H1 (cell line): Measurements from ENCODE around the gene GPR141. TPM values are rescaled to one million over a fixed set of nuclear protein-coding genes. Genes with fewer than 3 reads are reported as not detected.

ENCODE experiments used
- CTCF ChIA-PET: fragments of 300-600 bp; sonication (Branson Sonifier 250); formaldehyde crosslinking; loops from one replicate; lab custom pipeline; 2021; ENCODE audit not compliant: partially characterized antibody; lab: Charles Lee
- POLR2A ChIA-PET: fragments of 300-600 bp; sonication (Branson Sonifier 250); formaldehyde crosslinking; loops from one replicate; lab custom pipeline; 2021; ENCODE audit warnings: inconsistent platforms; ENCODE audit not compliant: partially characterized antibody; lab: Charles Lee
- DNase-seq, 2 experiments: peaks; one replicate each; pipeline versions ENCODE4 v3.0.0 to v3.0.0-alpha.2; 2010 to 2022; ENCODE audit warnings: low spot score in 2 of 2, low read depth in 1 of 2, mixed read lengths in 1 of 2
- FAIRE-seq: peaks from 2 replicates; lab custom pipeline; 2011; peaks lifted over from hg19 to GRCh38; lab: Jason Lieb, UNC
- H2AFZ ChIP-seq: 2 replicates; pipeline ENCODE4 v1.8.1; 2012; ENCODE audit warnings: low read length, inconsistent platforms
- H2AK5ac ChIP-seq: 2 replicates; pipeline ENCODE4 v1.6.1; 2013; ENCODE audit warnings: low read depth, low read length
- H2BK120ac ChIP-seq: replicated peaks from 2 replicates; pipeline ENCODE3; 2013; ENCODE audit warnings: low read depth, low read length, inconsistent platforms
- H2BK12ac ChIP-seq: 2 replicates; pipeline ENCODE4 v1.6.1; 2013; ENCODE audit warnings: low read depth, low read length
- H2BK15ac ChIP-seq: 2 replicates; pipeline ENCODE4 v1.6.1; 2013; ENCODE audit warnings: low read length
- H2BK20ac ChIP-seq: 2 replicates; pipeline ENCODE4 v1.6.1; 2013; ENCODE audit warnings: low read length
- H2BK5ac ChIP-seq: 2 replicates; pipeline ENCODE4 v1.6.1; 2013; ENCODE audit warnings: low read depth, low read length
- H3K14ac ChIP-seq: 2 replicates; pipeline ENCODE4 v1.6.1; 2013; ENCODE audit warnings: inconsistent platforms; ENCODE audit not compliant: insufficient read length
- H3K18ac ChIP-seq: 2 replicates; pipeline ENCODE4 v1.6.1; 2013; ENCODE audit warnings: low read length; ENCODE audit errors: extremely low read depth
- H3K23ac ChIP-seq: 2 replicates; pipeline ENCODE4 v1.6.1; 2013; ENCODE audit warnings: inconsistent platforms; ENCODE audit not compliant: insufficient read length
- H3K23me2 ChIP-seq: 2 replicates; pipeline ENCODE4 v1.6.1; 2013; ENCODE audit warnings: low read depth, low read length
- H3K27ac ChIP-seq: 2 replicates; pipeline ENCODE4 v1.6.1; 2011; ENCODE audit warnings: low read depth, low read length, inconsistent platforms
- H3K27me3 ChIP-seq, 4 experiments: replicated peaks in 1 of 4; 1 replicate in 1 of 4; 2 replicates in 3 of 4; pipeline versions ENCODE4 v1.6.1 to v1.8.1; 2011 to 2013; ENCODE audit warnings: low read length in 3 of 4, mild to moderate bottlenecking in 3 of 4, inconsistent platforms in 2 of 4, mixed read lengths in 2 of 4, moderate library complexity in 1 of 4; ENCODE audit not compliant: control insufficient read depth in 3 of 4, insufficient read depth in 3 of 4; ENCODE audit errors: extremely low read depth in 1 of 4
- H3K36me3 ChIP-seq, 4 experiments: 2 replicates each; pipeline versions ENCODE4 v1.6.1 to v1.8.1; 2011 to 2013; ENCODE audit warnings: mild to moderate bottlenecking in 4 of 4, low read length in 3 of 4, moderate library complexity in 2 of 4, control low read depth in 1 of 4, inconsistent platforms in 1 of 4; ENCODE audit not compliant: insufficient read depth in 4 of 4, control insufficient read depth in 2 of 4
- H3K4ac ChIP-seq: replicated peaks from 2 replicates; pipeline ENCODE3; 2013; ENCODE audit warnings: low read length, low read depth, mixed read lengths, inconsistent platforms; ENCODE audit not compliant: insufficient read length
- H3K4me1 ChIP-seq, 4 experiments: replicated peaks in 1 of 4; 1 replicate in 1 of 4; 2 replicates in 3 of 4; pipeline versions ENCODE4 v1.6.1 to v1.8.1; 2011 to 2013; ENCODE audit warnings: low read length in 3 of 4, inconsistent platforms in 2 of 4, mixed read lengths in 1 of 4; ENCODE audit not compliant: insufficient read depth in 4 of 4, control insufficient read depth in 3 of 4
- H3K4me2 ChIP-seq, 2 experiments: 2 replicates each; pipeline versions ENCODE4 v1.6.1 to v1.8.1; 2011 to 2013; ENCODE audit warnings: low read depth in 2 of 2, low read length in 2 of 2, control low read depth in 1 of 2, inconsistent platforms in 1 of 2, mild to moderate bottlenecking in 1 of 2; ENCODE audit not compliant: insufficient read depth in 1 of 2
- H3K4me3 ChIP-seq, 4 experiments: fragments of 200-600, 300-600 bp in 1 of 4; sonication (generic), shearing (Covaris generic), sonication (Bioruptor Twin) in 1 of 4; 2 replicates each; pipeline versions ENCODE4 v1.5.1 to v1.8.1; 2011 to 2016; ENCODE audit warnings: low read length in 4 of 4, low read depth in 3 of 4, control low read depth in 2 of 4, inconsistent platforms in 2 of 4, mild to moderate bottlenecking in 2 of 4, mixed read lengths in 1 of 4, moderate library complexity in 1 of 4; ENCODE audit not compliant: insufficient read depth in 2 of 4; ENCODE audit errors: extremely low read depth in 1 of 4
- H3K56ac ChIP-seq: replicated peaks from 2 replicates; pipeline ENCODE3; 2013; ENCODE audit warnings: low read depth, mild to moderate bottlenecking, mixed read lengths, low read length, inconsistent platforms; ENCODE audit not compliant: insufficient read length
- H3K79me1 ChIP-seq: 2 replicates; pipeline ENCODE4 v1.6.1; 2013; ENCODE audit warnings: low read depth, low read length, control low read depth
- H3K79me2 ChIP-seq, 2 experiments: 2 replicates each; pipeline versions ENCODE4 v1.6.1 to v1.8.1; 2012 to 2013; ENCODE audit warnings: low read length in 2 of 2, mild to moderate bottlenecking in 2 of 2, inconsistent platforms in 1 of 2; ENCODE audit not compliant: insufficient read depth in 2 of 2, control insufficient read depth in 1 of 2
- H3K9ac ChIP-seq, 4 experiments: replicated peaks in 1 of 4; 1 replicate in 1 of 4; 2 replicates in 3 of 4; pipeline versions ENCODE4 v1.6.1 to v1.8.1; 2011 to 2013; ENCODE audit warnings: low read depth in 3 of 4, low read length in 3 of 4, control low read depth in 2 of 4, mild to moderate bottlenecking in 2 of 4, moderate library complexity in 2 of 4, inconsistent platforms in 1 of 4; ENCODE audit errors: extremely low read depth in 1 of 4
- H3K9me3 ChIP-seq, 2 experiments: 2 replicates each; pipeline versions ENCODE4 v1.6.1 to v1.8.1; 2012 to 2013; ENCODE audit warnings: mild to moderate bottlenecking in 2 of 2, moderate library complexity in 2 of 2, control low read depth in 1 of 2, inconsistent platforms in 1 of 2, low read depth in 1 of 2, low read length in 1 of 2, mixed read lengths in 1 of 2; ENCODE audit not compliant: insufficient read depth in 2 of 2
- H4K20me1 ChIP-seq, 2 experiments: replicated peaks in 1 of 2; 2 replicates each; pipeline versions ENCODE3 to v1.8.1; 2011 to 2013; ENCODE audit warnings: inconsistent platforms in 2 of 2, low read length in 2 of 2, mild to moderate bottlenecking in 1 of 2; ENCODE audit not compliant: insufficient read depth in 2 of 2, control insufficient read depth in 1 of 2
- H4K5ac ChIP-seq: 2 replicates; pipeline ENCODE4 v1.6.1; 2013; ENCODE audit warnings: low read length, low read depth, mixed read lengths, inconsistent platforms; ENCODE audit not compliant: insufficient read length
- H4K8ac ChIP-seq: 2 replicates; pipeline ENCODE4 v1.8.0; 2013; ENCODE audit warnings: mild to moderate bottlenecking, moderate library complexity, low read length, inconsistent platforms; ENCODE audit not compliant: insufficient read depth; ENCODE audit errors: extremely low read depth
- H4K91ac ChIP-seq: replicated peaks from 2 replicates; pipeline ENCODE3; 2013; ENCODE audit warnings: low read length, mixed read lengths, inconsistent platforms; ENCODE audit not compliant: insufficient read length
- CEBPB ChIP-seq: IDR thresholded peaks from 2 replicates; pipeline ENCODE4 v1.6.1; 2012; ENCODE audit warnings: low read depth, low read length
- MAFK ChIP-seq: IDR thresholded peaks from 2 replicates; pipeline ENCODE4 v1.6.1; 2012; ENCODE audit warnings: low read depth, mild to moderate bottlenecking, improper control_type of control experiment, low read length
- WGBS, 2 experiments: shearing (Covaris generic) in 1 of 2; methylation state at CpG; one replicate each; pipeline versions ENCODE4 v1.1.6 to v1.1.7; 2013 to 2015; ENCODE audit warnings: low lambda C conversion rate in 2 of 2, mixed read lengths in 2 of 2, inconsistent platforms in 1 of 2, low coverage in 1 of 2, missing lambda C conversion rate in 1 of 2; ENCODE audit not compliant: insufficient replicate concordance in 2 of 2, insufficient coverage in 1 of 2, insufficient read length in 1 of 2; ENCODE audit errors: extremely low coverage in 1 of 2, missing lambda C conversion rate in 1 of 2; 5-methylcytosine and 5-hydroxymethylcytosine counted together
- polyA plus RNA-seq, 7 experiments: library from polyadenylated mRNA; depleted of rRNA in 3 of 7; stranded (reverse) in 5 of 7; unstranded in 2 of 7; fragments of >200 nt in 5 of 7; fragments of 200-250 nt in 2 of 7; gene quantifications; 1 replicate in 5 of 7; 2 replicates in 1 of 7; 4 replicates in 1 of 7; pipeline versions ENCODE4 v1.2.1 to v1.2.3, GENCODE V29; 2011 to 2013; ENCODE audit warnings: missing spikeins in 2 of 7, mixed read lengths in 2 of 7
- total RNA-seq: library from RNA; stranded (reverse); fragmentation: NEBNext Ultra II Directional; extraction: Animal tissue kit (Norgen Biotek cat#: 25700); gene quantifications from 2 replicates; pipeline ENCODE4 v1.2.1, GENCODE V29; 2021
- TF ChIP-seq, protein P1 (sequence below): IDR thresholded peaks from 2 replicates; pipeline ENCODE4 v1.6.1; 2012; ENCODE audit warnings: inconsistent platforms

Gene GPR141
- total and polyA plus RNA-seq, 2 of the 8 experiments (the other 6 are each of a cell fraction or from before 2014, with no cell fraction given), result 0.45 to 1.0 TPM

DNA sequence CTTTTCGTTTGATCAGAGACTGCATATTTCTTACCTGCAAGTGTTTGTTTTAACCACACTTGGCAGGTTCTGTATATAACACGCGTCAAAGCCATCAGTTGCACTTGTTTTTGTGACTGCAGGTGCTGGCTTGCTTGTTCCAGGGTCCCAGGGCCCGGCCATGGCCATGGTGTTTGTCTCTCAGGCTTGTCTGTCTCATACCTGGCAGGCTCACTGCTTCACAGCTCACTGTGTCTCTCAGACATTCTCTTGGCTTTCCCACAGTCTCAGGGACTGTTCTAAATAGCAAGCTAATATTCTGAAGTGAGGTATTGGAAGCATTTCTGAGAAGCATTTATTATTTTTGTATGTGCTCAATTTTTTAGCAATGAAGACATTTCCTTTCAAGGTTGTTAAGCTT is 46.9 kb downstream of the GPR141 start:
- Histone ChIP-seq H2BK12ac (no peak overlapping the region), H3K23ac (no peak overlapping the region), H3K9me3 (no peaks in the 10 kb centered on the region), H3K27me3 (no peaks in the 10 kb centered on the region), H4K8ac (no peak overlapping the region), H2AFZ (no peak overlapping the region), H4K91ac (no peak overlapping the region), H3K18ac (no peak overlapping the region), H2BK20ac (no peak overlapping the region), H3K9ac (no peak overlapping the region), H3K36me3 (no peaks in the 10 kb centered on the region), H3K4me3 (no peak overlapping the region), H3K23me2 (no peaks in the 10 kb centered on the region), H2BK5ac (no peak overlapping the region), H3K27ac (no peak overlapping the region), H4K5ac (no peak overlapping the region), H3K79me1 (no peaks in the 10 kb centered on the region), H3K56ac (no peak overlapping the region), H2BK120ac (no peak overlapping the region), H3K4ac (no peak overlapping the region), H3K4me2 (no peak overlapping the region), H2AK5ac (no peak overlapping the region), H2BK15ac (no peak overlapping the region), H3K4me1 (no peaks in the 10 kb centered on the region), H4K20me1 (no peaks in the 10 kb centered on the region), H3K79me2 (no peaks in the 10 kb centered on the region), H3K14ac (no peak overlapping the region)
- FAIRE-seq (no peak), DNase-seq (no peak)
- WGBS, 2 experiments, result 87% methylated on average over 4 of the region's 4 CpGs; no CpG with 5 or more reads in 1 of the 2 experiments
- POLR2A ChIA-PET, result interaction anchor here (0.7 kb wide), 1 partner anchor 200 kb away, joined by 3 read pairs; no protein-coding TSS in a partner anchor
- CTCF ChIA-PET, result interaction anchor here (1.1 to 2.8 kb wide), 7 partner anchors 8 to 446 kb away, joined by 3 to 9 read pairs (median 4); no protein-coding TSS in a partner anchor
- TF ChIP-seq, protein P1, sequence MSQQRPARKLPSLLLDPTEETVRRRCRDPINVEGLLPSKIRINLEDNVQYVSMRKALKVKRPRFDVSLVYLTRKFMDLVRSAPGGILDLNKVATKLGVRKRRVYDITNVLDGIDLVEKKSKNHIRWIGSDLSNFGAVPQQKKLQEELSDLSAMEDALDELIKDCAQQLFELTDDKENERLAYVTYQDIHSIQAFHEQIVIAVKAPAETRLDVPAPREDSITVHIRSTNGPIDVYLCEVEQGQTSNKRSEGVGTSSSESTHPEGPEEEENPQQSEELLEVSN, result no peak
- TF ChIP-seq MAFK, result no peak
- no peak for TF ChIP-seq CEBPB
